WI38 (cell line): ENCODE results near the gene C2orf72.

Experiments
- H3K4me3 ChIP-seq: 2 replicates; pipeline ENCODE4 v1.5.1; 2011; ENCODE audit warnings: low read depth, mild to moderate bottlenecking, control low read depth, low read length
- CTCF ChIP-seq: IDR thresholded peaks from 2 replicates; pipeline ENCODE4 v1.5.1; 2012; ENCODE audit warnings: low read depth, mild to moderate bottlenecking, control low read depth, low read length

C2orf72 gene

GRCh38 chr2:231052494-231053451, 15.4 kb downstream of the C2orf72 start:
- H3K4me3 ChIP-seq = peak overlapping the region; percentile 64
- peak; percentile 92 for TF ChIP-seq CTCF

GRCh38 chr2:231053846-231054245, 16.5 kb downstream of the C2orf72 start:
- TF ChIP-seq CTCF = no peak
- H3K4me3 ChIP-seq = no peak overlapping the region

- H3K4me3 ChIP-seq = peak within 1 kb of the TSS; percentile 100
- peak; percentile 84 for TF ChIP-seq CTCF
Measured at GRCh38 chr2:231056453-231057416, 19.4 kb downstream of the C2orf72 start, which contains the start of gene PSMD1. Gene PSMD1 (plus strand): TSS chr2:231056867. CDS start chr2:231057026, 159 bp downstream.

DNA sequence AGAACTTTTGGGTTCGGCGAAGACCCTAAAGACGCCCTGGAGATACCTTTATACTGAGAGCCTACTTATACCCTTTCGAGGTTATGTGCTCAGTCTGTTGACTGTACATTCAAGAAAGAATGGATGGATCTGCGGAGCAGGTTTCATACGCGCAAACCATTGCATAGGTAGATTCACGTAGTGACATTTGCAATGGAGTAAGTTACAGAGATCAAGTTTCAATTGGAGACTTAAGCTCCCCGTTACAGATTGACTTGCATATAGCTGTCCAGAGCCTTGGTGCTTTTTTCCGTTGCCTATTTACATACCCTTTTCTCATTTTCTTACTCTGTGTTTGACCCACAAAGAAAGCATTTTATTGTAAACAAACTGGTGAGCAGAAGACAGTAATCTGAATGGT, 20.3 kb downstream of the C2orf72 start:
- TF ChIP-seq CTCF = no peak
- peak overlapping the region; percentile 100 for H3K4me3 ChIP-seq

GRCh38 chr2:231058761-231059550, 21.6 kb downstream of the C2orf72 start:
- TF ChIP-seq CTCF = no peak
- no peak overlapping the region for H3K4me3 ChIP-seq

DNA sequence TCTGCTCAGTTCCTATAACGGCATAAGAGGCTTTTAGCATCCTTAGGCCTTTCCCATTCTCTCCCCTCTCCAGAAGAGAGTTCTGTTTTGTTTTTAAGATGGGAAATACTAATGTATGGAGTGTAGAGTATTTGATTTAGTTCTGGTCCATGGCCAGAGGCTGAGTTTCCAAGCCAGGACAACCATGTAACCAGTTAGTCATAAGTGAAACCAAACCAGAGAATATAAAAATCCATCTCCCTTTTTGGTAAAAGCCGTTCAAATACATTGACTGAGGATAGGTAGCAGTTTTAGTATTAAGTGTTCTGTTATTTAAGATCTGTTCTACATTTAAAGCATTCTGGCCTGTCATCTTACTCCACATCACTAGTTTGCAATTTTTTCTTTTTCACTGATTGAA, 22.4 kb downstream of the C2orf72 start:
- TF ChIP-seq CTCF = no peak
- H3K4me3 ChIP-seq = no peak overlapping the region
